Inflammatory macrophage (primary cell): ENCODE data around the gene PRKAR1B.
"Not testable (repeated sequence)": the region's sequence is repeated elsewhere in the genome, so short reads cannot be mapped to it uniquely, and the experiment has no call there.

Source experiments
- DNase-seq, 2 donors: peaks; one replicate each; pipeline ENCODE4 v3.0.0-alpha.2; 2020 to 2022

PRKAR1B gene

GRCh38 chr7:641966-642365 is 85.1 kb downstream of the PRKAR1B start:
- no peak for DNase-seq

GRCh38 chr7:641269-641671 is 85.8 kb downstream of the PRKAR1B start:
- no peak for DNase-seq

- no peak for DNase-seq
Measured at GRCh38 chr7:638256-639011, 88.6 kb downstream of the PRKAR1B start.

- no peak for DNase-seq
Measured at GRCh38 chr7:637826-638225, 89.3 kb downstream of the PRKAR1B start.

- DNase-seq: peak; percentile 13 to 46
Measured at GRCh38 chr7:636396-636795, 90.7 kb downstream of the PRKAR1B start.

GRCh38 chr7:635687-636382 is 91.2 kb downstream of the PRKAR1B start:
- not testable (repeated sequence) for DNase-seq

GRCh38 chr7:635227-635626 is 91.9 kb downstream of the PRKAR1B start:
- no peak for DNase-seq

- no peak for DNase-seq
Measured at GRCh38 chr7:633381-634018, 93.6 kb downstream of the PRKAR1B start.

- DNase-seq: no peak
Measured at GRCh38 chr7:632831-633210, 94.3 kb downstream of the PRKAR1B start.

GRCh38 chr7:631964-632830 is 94.9 kb downstream of the PRKAR1B start:
- no peak for DNase-seq

- no peak for DNase-seq
Measured at GRCh38 chr7:631291-631711, 95.8 kb downstream of the PRKAR1B start.

- DNase-seq: no peak
Measured at GRCh38 chr7:630539-630938, 96.5 kb downstream of the PRKAR1B start.

- DNase-seq: no peak
Measured at GRCh38 chr7:630111-630511, 97.0 kb downstream of the PRKAR1B start.

- no peak for DNase-seq
Measured at GRCh38 chr7:628826-629225, 98.3 kb downstream of the PRKAR1B start.

GRCh38 chr7:628402-628763 is 98.7 kb downstream of the PRKAR1B start:
- DNase-seq: no peak

- DNase-seq: no peak
Measured at GRCh38 chr7:627661-628401, 99.2 kb downstream of the PRKAR1B start.

- DNase-seq: no peak
Measured at GRCh38 chr7:625376-625971, 101.6 kb downstream of the PRKAR1B start.

GRCh38 chr7:623464-623863 is 103.6 kb downstream of the PRKAR1B start:
- DNase-seq: no peak

GRCh38 chr7:621572-622285 is 105.4 kb downstream of the PRKAR1B start:
- no peak for DNase-seq

GRCh38 chr7:620885-621284 is 106.2 kb downstream of the PRKAR1B start:
- DNase-seq: no peak

GRCh38 chr7:620056-620455 is 107.0 kb downstream of the PRKAR1B start:
- DNase-seq: peak in 1 of 2 donors; percentile 33
